K562 (cell line): ENCODE measurements around the gene CDH1. TPM values are rescaled to one million over a fixed set of nuclear protein-coding genes. Genes with fewer than 3 reads are reported as not detected.

Experiments used
- CC2D1A ChIP-seq: fragments of 450-650 bp; IDR thresholded peaks from 2 replicates; pipeline ENCODE4 v1.6.1; 2017; ENCODE audit warnings: mild to moderate bottlenecking
- EP300 ChIP-seq: IDR thresholded peaks from 2 replicates; pipeline ENCODE4 v1.6.1; 2012; ENCODE audit warnings: low read length, improper control_type of control experiment
- HINFP ChIP-seq: fragments of 450-650 bp; conservative IDR thresholded peaks from 2 replicates; pipeline ENCODE4 v1.6.1; 2016; ENCODE audit warnings: missing genetic modification characterization, low read depth, mild to moderate bottlenecking, control low read depth, missing compliant biosample characterization
- HNRNPUL1 ChIP-seq: fragments of 200-400 bp; formaldehyde crosslinking; IDR thresholded peaks from 2 replicates; pipeline ENCODE4 v1.6.1; 2017; ENCODE audit warnings: low read length
- IRF1 ChIP-seq: sonication (generic); formaldehyde crosslinking; IDR thresholded peaks from 2 replicates; pipeline ENCODE4 v1.8.0; 2022; ENCODE audit warnings: missing genetic modification reagents, mild to moderate bottlenecking, borderline replicate concordance
- MXI1 ChIP-seq: IDR thresholded peaks from 2 replicates; pipeline ENCODE4 v1.6.1; 2011; ENCODE audit warnings: low read depth, mild to moderate bottlenecking, improper control_type of control experiment, low read length
- RHOXF2B ChIP-seq: fragments of 250-450 bp; sonication (Bioruptor Pico); conservative IDR thresholded peaks from 2 replicates; pipeline ENCODE4 v1.5.1; 2021
- RNF2 ChIP-seq: sonication (generic); IDR thresholded peaks from 2 replicates; pipeline ENCODE4 v1.6.1; 2016
- SMC3 ChIP-seq: conservative IDR thresholded peaks from 2 replicates; pipeline ENCODE4 v1.6.1; 2011; ENCODE audit warnings: low read depth, low read length, improper control_type of control experiment; ENCODE audit not compliant: insufficient read depth
- TEAD2 ChIP-seq: fragments of 450-650 bp; IDR thresholded peaks from 2 replicates; pipeline ENCODE4 v1.6.1; 2016; ENCODE audit warnings: missing genetic modification characterization, control low read depth, missing compliant biosample characterization
- TRIM24 ChIP-seq, 2 experiments: fragments of 450-650 bp; IDR thresholded peaks; 2 replicates each; pipeline ENCODE4 v1.6.1; 2016
- ZNF431 ChIP-seq: sonication (generic); formaldehyde crosslinking; IDR thresholded peaks from 2 replicates; pipeline ENCODE4 v1.8.0; 2022; ENCODE audit warnings: mild to moderate bottlenecking, missing genetic modification reagents
- ZNF57 ChIP-seq: fragments of 450-650 bp; formaldehyde crosslinking; IDR thresholded peaks from 2 replicates; pipeline ENCODE4 v1.4.0; 2020; ENCODE audit warnings: mild to moderate bottlenecking, moderate library complexity
- polyA plus RNA-seq, 8 experiments: library from polyadenylated mRNA; depleted of rRNA in 4 of 8; stranded (reverse) in 5 of 8; unstranded in 3 of 8; fragments of >200 nt; fragmentation: Nextera tagmentation in 2 of 8; fragmentation: Illumina TruSeq in 1 of 8; extraction: Ambion mirVana in 2 of 8; extraction: Trizol in 1 of 8; gene quantifications; 2 replicates each; pipeline versions ENCODE4 v1.2.1 to v1.2.3, GENCODE V29; 2011 to 2014; ENCODE audit warnings: inconsistent platforms in 1 of 8, missing spikeins in 1 of 8
- total RNA-seq, 7 experiments: library from RNA; depleted of rRNA in 6 of 7; stranded (reverse); fragments of >200 nt in 6 of 7; fragmentation: Illumina TruSeq in 2 of 7; extraction: Trizol in 2 of 7; gene quantifications; 2 replicates each; pipeline versions ENCODE4 v1.2.1 to v1.2.3, GENCODE V29; 2011 to 2021; ENCODE audit warnings: low replicate concordance in 1 of 7

CDH1 gene
- total and polyA plus RNA-seq, 9 of the 15 experiments (the other 6 are each of a cell fraction or from before 2014, with no cell fraction given), result 0.01 to 0.69 TPM; not detected in 7

- no peak for TF ChIP-seq ZNF431
- no peak for TF ChIP-seq TEAD2 (tag)
- no peak for TF ChIP-seq CC2D1A
- TF ChIP-seq TRIM24 (IDR thresholded peaks at IDR 0.05), result no peak
- no peak for TF ChIP-seq SMC3
- no peak for TF ChIP-seq ZNF57 (CRISPR knock-in tag)
- no peak for TF ChIP-seq HINFP (tag)
- no peak for TF ChIP-seq EP300
- TF ChIP-seq IRF1 (CRISPR knock-in tag), result no peak
- no peak for TF ChIP-seq RNF2
- no peak for TF ChIP-seq RHOXF2B (CRISPR knock-in tag)
- no peak for TF ChIP-seq MXI1
- no peak for TF ChIP-seq HNRNPUL1
Observed at GRCh38 chr16:68744744-68745280, 7.7 kb downstream of the CDH1 start (continued).
